Transverse colon (tissue), 4 donors: ENCODE results near the gene TBCEL. TPM values are rescaled to one million over a fixed set of nuclear protein-coding genes. Genes with fewer than 3 reads are reported as not detected.

Source experiments
- DNase-seq: peaks from one replicate; pipeline ENCODE4 v3.0.0-alpha.2; 2019
- H3K27ac ChIP-seq, 4 donors: fragments of 200-600 bp; sonication (generic); 2 replicates each; pipeline ENCODE4 v1.5.1; 2016 to 2018; ENCODE audit warnings: inconsistent platforms in 4 of 4
- H3K27me3 ChIP-seq: fragments of 200-600 bp; sonication (generic); 2 replicates; pipeline ENCODE4 v1.5.1; 2017; ENCODE audit warnings: inconsistent platforms
- H3K36me3 ChIP-seq, 4 donors: fragments of 200-600 bp; sonication (generic); 2 replicates each; pipeline ENCODE4 v1.5.1; 2017 to 2019; ENCODE audit warnings: inconsistent platforms in 4 of 4
- H3K4me1 ChIP-seq, 4 donors: fragments of 200-600 bp; sonication (generic); 2 replicates each; pipeline ENCODE4 v1.5.1; 2017 to 2020; ENCODE audit warnings: inconsistent platforms in 4 of 4
- H3K4me3 ChIP-seq, 4 donors: fragments of 200-600 bp; sonication (generic); 1 replicate in 1 of 4; 2 replicates in 3 of 4; pipeline versions ENCODE4 v1.5.1 to v1.6.1; 2017 to 2019; ENCODE audit warnings: inconsistent platforms in 4 of 4
- H3K9me3 ChIP-seq, 2 donors: fragments of 200-600 bp; sonication (generic); 2 replicates each; pipeline ENCODE4 v1.5.1; 2017 to 2019; ENCODE audit warnings: inconsistent platforms in 2 of 2
- CTCF ChIP-seq, 5 experiments: fragments of 200-600 bp in 3 of 5; fragments of 450-650 bp in 2 of 5; sonication (generic) in 3 of 5; IDR thresholded peaks; 1 replicate in 2 of 5; 2 replicates in 3 of 5; pipeline ENCODE4 v1.5.1; 2016 to 2017; ENCODE audit warnings: antibody characterized with exemption in 5 of 5, inconsistent platforms in 3 of 5, mild to moderate bottlenecking in 2 of 5, moderate library complexity in 1 of 5
- EP300 ChIP-seq: sonication (generic); formaldehyde crosslinking; IDR thresholded peaks from one replicate; pipeline ENCODE4 v1.6.1; 2017; ENCODE audit warnings: antibody characterized with exemption, low read depth
- POLR2A ChIP-seq: fragments of 450-650 bp; IDR thresholded peaks from one replicate; pipeline ENCODE4 v1.6.1; 2016; ENCODE audit warnings: antibody characterized with exemption, mild to moderate bottlenecking, moderate library complexity
- POLR2AphosphoS5 ChIP-seq, 3 donors: sonication (generic); formaldehyde crosslinking; IDR thresholded peaks; one replicate each; pipeline ENCODE4 v1.6.1; 2016; ENCODE audit warnings: antibody characterized with exemption in 3 of 3
- WGBS, 2 donors: methylation state at CpG; one replicate each; pipeline ENCODE4 v1.1.5; 2018; ENCODE audit warnings: low coverage in 1 of 2; 5-methylcytosine and 5-hydroxymethylcytosine counted together
- in situ Hi-C, 4 donors: fragments of 200-750 bp; cut with MboI; loops; one replicate each; pipeline versions ENCODE4 v1.15.0 to v1.15.1; 2017; ENCODE audit warnings: low sequenced_read_pairs in 3 of 4, low pct_ligation_motif_present in 1 of 4, low pct_unique_long_range_greater_than_20kb in 1 of 4
- intact Hi-C: fragments of 100-400 bp; cut with DNase I; formaldehyde crosslinking; loops from one replicate; pipeline ENCODE4 v1.15.1; 2023; ENCODE audit warnings: low total_unique reads
- total RNA-seq, 4 donors: library from RNA; depleted of rRNA; stranded (reverse); fragments of >200 nt; gene quantifications; one replicate each; pipeline ENCODE4 v1.1.0, GENCODE V29; 2016

The TBCEL gene
- total RNA-seq, 4 donors from 2014 or later: 7.2 to 16.5 (median 10.5) TPM

DNA sequence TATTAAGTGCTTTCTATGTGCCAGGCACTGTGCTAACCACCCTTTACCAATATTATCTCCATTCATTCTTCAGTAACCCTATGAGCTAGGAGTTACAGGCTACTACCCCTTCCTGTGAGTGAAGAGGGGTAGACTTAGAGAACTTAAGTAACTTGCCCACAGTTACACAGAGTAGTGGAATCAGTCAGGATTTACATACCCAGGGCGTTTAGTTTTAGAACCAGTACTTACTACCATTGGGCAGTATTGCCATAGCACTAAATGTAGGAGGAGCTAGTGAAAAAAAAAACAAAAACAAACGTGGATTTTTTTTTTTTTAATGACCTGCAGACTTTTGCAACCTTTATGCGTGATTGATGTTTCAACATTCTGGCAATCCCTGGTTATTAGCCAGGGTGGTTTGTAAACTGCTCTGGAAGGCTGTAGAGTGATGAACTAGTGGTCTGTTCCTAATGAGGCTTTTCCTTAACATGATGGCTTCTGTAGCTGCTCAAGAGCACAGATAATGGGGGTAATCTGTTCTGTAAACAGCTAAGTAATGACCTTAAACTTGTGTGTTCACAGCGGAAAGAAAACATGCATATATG lies 11.4 kb downstream of the TBCEL start:
- 60 to 89% methylated on average over 3 to 4 of the region's 4 CpGs for WGBS, 2 donors
- Histone ChIP-seq H3K27me3 (no peaks in the 10 kb centered on the region), H3K27ac (no peak overlapping the region), H3K9me3 (no peaks in the 10 kb centered on the region), H3K4me1 (peaks cover 0 to 10% (median 0%) of the 10 kb centered on the region in 4 donors), H3K4me3 (no peak overlapping the region), H3K36me3 (no peaks in the 10 kb centered on the region)
- DNase-seq: no peak
- TF ChIP-seq EP300: no peak
- TF ChIP-seq POLR2AphosphoS5 (IDR thresholded peaks at IDR 0.05): no peak
- TF ChIP-seq CTCF (IDR thresholded peaks at IDR 0.05): no peak
- TF ChIP-seq POLR2A: no peak
- intact Hi-C loops (no loop called here), in situ Hi-C loops (no loop called here)

DNA sequence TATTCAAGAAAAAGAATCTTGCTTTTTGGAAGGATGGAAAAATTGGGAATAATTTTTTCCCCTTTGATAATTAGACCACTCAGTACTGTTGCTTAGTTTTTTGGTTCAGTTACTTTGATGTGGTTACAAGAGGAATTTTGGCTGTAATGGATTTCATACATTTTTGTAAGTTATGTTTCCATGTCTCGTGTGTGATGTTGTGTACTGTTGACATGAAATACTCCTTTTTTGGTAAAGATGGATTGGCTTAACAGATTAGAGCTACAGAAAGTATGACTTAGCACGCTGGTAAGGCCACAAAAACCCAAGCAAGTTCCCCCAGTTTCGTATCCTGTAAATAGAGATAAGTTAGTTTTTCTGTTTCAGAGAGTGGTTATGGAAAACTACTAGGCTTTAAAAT lies 11.9 kb downstream of the TBCEL start:
- TF ChIP-seq POLR2A (no peak), CTCF (IDR thresholded peaks at IDR 0.05) (no peak), POLR2AphosphoS5 (IDR thresholded peaks at IDR 0.05) (no peak), EP300 (no peak)
- Histone ChIP-seq H3K27me3 (no peaks in the 10 kb centered on the region), H3K27ac (no peak overlapping the region), H3K4me3 (no peak overlapping the region), H3K36me3 (no peaks in the 10 kb centered on the region), H3K4me1 (peaks cover 0 to 10% (median 0%) of the 10 kb centered on the region in 4 donors), H3K9me3 (no peaks in the 10 kb centered on the region)
- in situ Hi-C loops: no loop called here
- intact Hi-C loops: no loop called here
- WGBS, 2 donors: 67 to 77% methylated on average over 3 of the region's 3 CpGs
- no peak for DNase-seq

- in situ Hi-C loops: no loop called here
- Histone ChIP-seq H3K4me1 (peaks cover 0 to 10% (median 0%) of the 10 kb centered on the region in 4 donors), H3K9me3 (no peaks in the 10 kb centered on the region), H3K36me3 (no peaks in the 10 kb centered on the region), H3K4me3 (no peak overlapping the region), H3K27me3 (no peaks in the 10 kb centered on the region), H3K27ac (no peak overlapping the region)
- intact Hi-C loops: no loop called here
- DNase-seq: no peak
- WGBS, 2 donors: 50 to 64% methylated on average over 1 of the region's 1 CpG
- TF ChIP-seq POLR2A: no peak
- TF ChIP-seq CTCF (IDR thresholded peaks at IDR 0.05): no peak
- TF ChIP-seq EP300: no peak
- no peak for TF ChIP-seq POLR2AphosphoS5 (IDR thresholded peaks at IDR 0.05)
Measured at GRCh38 chr11:121037016-121037415, 13.1 kb downstream of the TBCEL start.

DNA sequence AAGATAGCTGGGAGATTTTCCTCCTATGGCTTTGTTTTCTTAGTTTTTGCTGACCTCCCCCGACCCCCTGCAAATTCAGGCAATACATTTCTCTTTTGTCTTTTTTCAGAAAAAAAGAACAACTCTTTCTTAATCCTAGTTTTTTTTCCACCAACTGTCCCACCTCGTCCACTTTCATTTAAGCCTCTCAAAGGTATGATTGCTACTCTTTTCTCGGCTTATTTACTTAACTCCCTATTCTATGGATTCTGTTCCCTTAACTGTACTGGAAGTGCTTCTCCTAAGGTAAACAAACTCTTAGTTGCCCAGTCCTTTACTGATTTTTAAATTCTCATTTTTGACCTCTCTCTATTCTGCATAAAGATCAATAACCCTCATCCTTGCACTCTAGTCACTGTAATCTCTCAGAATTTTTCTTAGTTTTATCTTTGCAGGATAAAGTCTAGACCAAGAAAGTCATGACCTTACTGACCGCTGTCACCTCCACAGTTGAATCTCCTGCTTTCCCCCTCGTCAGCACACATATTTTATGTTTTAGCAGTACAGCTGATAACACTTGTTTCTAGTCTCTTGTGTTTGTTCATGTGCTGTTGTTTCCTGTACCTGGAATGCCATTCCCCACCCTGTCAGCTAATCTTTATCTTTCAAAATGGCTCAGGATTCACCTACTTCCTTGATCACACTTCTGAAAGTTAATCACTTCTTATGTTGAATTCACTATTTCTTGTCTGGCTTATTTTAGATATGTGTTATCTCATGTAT lies 14.9 kb downstream of the TBCEL start:
- H3K4me1 ChIP-seq: peaks cover 0 to 10% (median 0%) of the 10 kb centered on the region in 4 donors
- no peak overlapping the region for H3K4me3 ChIP-seq
- TF ChIP-seq POLR2A (no peak), EP300 (no peak), POLR2AphosphoS5 (IDR thresholded peaks at IDR 0.05) (no peak), CTCF (IDR thresholded peaks at IDR 0.05) (no peak)
- H3K9me3 ChIP-seq: no peaks in the 10 kb centered on the region
- intact Hi-C loops: no loop called here
- H3K27ac ChIP-seq: no peak overlapping the region
- 74 to 76% methylated on average over 5 of the region's 5 CpGs for WGBS, 2 donors
- no peak for DNase-seq
- in situ Hi-C loops: no loop called here
- no peaks in the 10 kb centered on the region for H3K36me3 ChIP-seq
- H3K27me3 ChIP-seq: no peaks in the 10 kb centered on the region
